Tracheal epithelial cell (primary cell): ENCODE data around the gene S1PR3. TPM values are rescaled to one million over a fixed set of nuclear protein-coding genes. Genes with fewer than 3 reads are reported as not detected.

Experiments used
- total RNA-seq: library from RNA; depleted of rRNA; stranded (reverse); fragments of >200 nt; gene quantifications from 2 replicates; pipeline ENCODE4 v1.2.1, GENCODE V29; 2014

S1PR3 gene
- total RNA-seq, result under 0.01 and 4.1 TPM in 2 replicates

DNA sequence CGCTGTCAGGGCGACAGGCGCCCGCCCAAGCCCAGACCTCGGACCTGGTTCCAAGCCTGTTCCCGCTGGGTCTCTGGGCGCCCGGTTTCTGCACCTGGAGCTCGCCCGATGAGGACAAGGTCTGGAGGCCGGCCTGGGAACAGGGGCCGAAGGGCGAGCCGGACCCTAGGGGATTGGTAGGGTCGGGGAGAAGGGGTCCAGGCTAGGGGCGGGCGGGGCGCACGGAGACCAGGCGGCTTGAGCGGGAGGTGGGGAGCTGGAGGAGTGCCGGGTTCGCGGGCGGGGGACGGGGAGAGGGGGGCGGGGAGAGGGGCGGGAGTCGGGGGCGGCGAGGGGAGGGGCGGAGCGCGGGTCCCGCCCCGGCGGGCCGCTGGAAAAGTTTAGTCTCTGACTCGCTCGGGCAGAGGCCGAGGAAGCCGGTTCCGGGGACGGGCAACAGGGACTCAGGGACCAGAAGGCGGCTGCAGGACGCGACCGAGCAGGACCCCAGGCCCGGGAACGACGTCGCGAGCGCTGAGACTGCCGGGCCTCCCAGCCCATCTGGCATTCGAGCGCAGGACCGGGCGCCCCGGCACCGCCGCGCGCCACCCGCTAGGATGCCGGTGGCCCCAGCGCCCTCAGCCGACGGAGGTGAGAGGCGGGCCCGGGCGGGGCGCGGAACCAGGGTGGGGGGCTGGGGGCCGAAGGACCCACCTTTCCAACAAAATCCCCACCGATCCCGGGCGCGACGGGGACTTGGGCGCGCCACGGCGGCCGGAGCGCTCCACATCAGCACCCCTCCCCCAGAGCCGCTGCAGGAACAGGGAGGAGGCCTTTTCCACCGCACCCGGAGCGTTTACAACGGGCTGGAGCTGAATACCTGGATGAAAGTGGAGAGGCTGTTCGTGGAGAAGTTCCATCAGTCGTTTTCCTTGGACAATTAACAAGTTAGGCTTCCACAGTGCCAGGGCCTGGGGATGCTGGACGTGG, at the start of gene S1PR3:
Gene S1PR3 (plus strand): TSS at position 403 of the 969 bp plus-strand sequence. CDS start 9,733 bp downstream, outside the sequence.

Other genes starting within 250 kb of the S1PR3 start
- under 0.01 and 0.24 TPM in 2 replicates for gene SHC3, start 187.3 kb downstream of the S1PR3 start, total RNA-seq